HEK293 (cell line): ENCODE data around the gene ANKRD39.
"Not testable (repeated sequence)": the region's sequence is repeated elsewhere in the genome, so short reads cannot be mapped to it uniquely, and the experiment has no call there.

Experiments used
- CTCF ChIA-PET: fragments of 350-600 bp; formaldehyde crosslinking; extraction: SDS; loops from one replicate; lab custom pipeline; 2021; ENCODE audit warnings: antibody characterized with exemption; lab: Yijun Ruan, JAX
- POLR2A ChIA-PET: fragments of 300-600 bp; formaldehyde crosslinking; extraction: SDS; loops from one replicate; lab custom pipeline; 2020; ENCODE audit warnings: antibody characterized with exemption, inconsistent platforms; lab: Yijun Ruan, JAX
- H3K27ac ChIP-seq: fragments of 200-500 bp; sonication (Bioruptor generic); 2 replicates; pipeline ENCODE4 v1.5.1; 2014; ENCODE audit warnings: low read depth, low read length, control low read depth, inconsistent platforms; ENCODE audit errors: extremely low read depth
- H3K36me3 ChIP-seq, 2 experiments: fragments of 200-500 bp in 1 of 2; sonication (Bioruptor generic) in 1 of 2; 1 replicate in 1 of 2; 2 replicates in 1 of 2; pipeline ENCODE4 v1.5.1; 2014 to 2017; ENCODE audit warnings: inconsistent platforms in 2 of 2, low read length in 2 of 2; ENCODE audit not compliant: control insufficient read depth in 2 of 2, insufficient read depth in 1 of 2
- H3K4me1 ChIP-seq: fragments of 200-500 bp; sonication (Bioruptor generic); 2 replicates; pipeline ENCODE4 v1.5.1; 2014; ENCODE audit warnings: mild to moderate bottlenecking, low read length, inconsistent platforms; ENCODE audit not compliant: control insufficient read depth, insufficient read depth
- H3K4me3 ChIP-seq: 2 replicates; pipeline ENCODE4 v1.5.1; 2011; ENCODE audit warnings: low read depth, mild to moderate bottlenecking, control low read depth, low read length, moderate library complexity
- H3K9me3 ChIP-seq: fragments of 200-500 bp; sonication (Bioruptor generic); 2 replicates; pipeline ENCODE4 v1.5.1; 2014; ENCODE audit warnings: low read depth, low read length, inconsistent platforms; ENCODE audit not compliant: control insufficient read depth, insufficient read depth
- AEBP2 ChIP-seq: fragments of 450-650 bp; formaldehyde crosslinking; IDR thresholded peaks from 2 replicates; pipeline ENCODE4 v1.5.1; 2016; ENCODE audit warnings: missing biosample characterization, missing genetic modification characterization, borderline replicate concordance
- ZBTB21 ChIP-seq: fragments of 450-650 bp; formaldehyde crosslinking; IDR thresholded peaks from 2 replicates; pipeline ENCODE4 v1.5.1; 2017; ENCODE audit warnings: missing biosample characterization, missing genetic modification characterization
- ZFP3 ChIP-seq: fragments of 450-650 bp; formaldehyde crosslinking; IDR thresholded peaks from 2 replicates; pipeline ENCODE4 v1.5.1; 2016; ENCODE audit warnings: low read depth, missing biosample characterization, missing genetic modification characterization
- ZIC2 ChIP-seq: fragments of 450-650 bp; formaldehyde crosslinking; IDR thresholded peaks from 2 replicates; pipeline ENCODE4 v1.5.1; 2016; ENCODE audit warnings: missing biosample characterization, missing genetic modification characterization
- ZNF140 ChIP-seq: fragments of 450-650 bp; formaldehyde crosslinking; IDR thresholded peaks from 2 replicates; pipeline ENCODE4 v1.5.1; 2016; ENCODE audit warnings: missing biosample characterization, missing genetic modification characterization
- ZNF16 ChIP-seq: fragments of 450-650 bp; formaldehyde crosslinking; IDR thresholded peaks from 2 replicates; pipeline ENCODE4 v1.5.1; 2016; ENCODE audit warnings: low read depth, missing biosample characterization, missing genetic modification characterization
- ZNF19 ChIP-seq: fragments of 450-650 bp; formaldehyde crosslinking; IDR thresholded peaks from 2 replicates; pipeline ENCODE4; 2016; ENCODE audit warnings: missing biosample characterization, missing genetic modification characterization, low read depth
- ZNF266 ChIP-seq: fragments of 450-650 bp; formaldehyde crosslinking; IDR thresholded peaks from 2 replicates; pipeline ENCODE4 v1.5.1; 2016; ENCODE audit warnings: missing biosample characterization, missing genetic modification characterization, low read depth
- ZNF292 ChIP-seq: fragments of 450-650 bp; formaldehyde crosslinking; IDR thresholded peaks from 2 replicates; pipeline ENCODE4 v1.5.1; 2016; ENCODE audit warnings: low read depth, missing biosample characterization, missing genetic modification characterization, borderline replicate concordance
- ZNF404 ChIP-seq: fragments of 450-650 bp; formaldehyde crosslinking; IDR thresholded peaks from 2 replicates; pipeline ENCODE4 v1.5.1; 2017; ENCODE audit warnings: missing biosample characterization, missing genetic modification characterization
- ZNF423 ChIP-seq: fragments of 450-650 bp; formaldehyde crosslinking; IDR thresholded peaks from 2 replicates; pipeline ENCODE4 v1.5.1; 2016; ENCODE audit warnings: missing biosample characterization, missing genetic modification characterization
- ZNF433 ChIP-seq: fragments of 450-650 bp; formaldehyde crosslinking; IDR thresholded peaks from 2 replicates; pipeline ENCODE4 v1.5.1; 2016; ENCODE audit warnings: missing biosample characterization, missing genetic modification characterization, low read depth
- ZNF518A ChIP-seq: fragments of 450-650 bp; formaldehyde crosslinking; conservative IDR thresholded peaks from 2 replicates; pipeline ENCODE4 v1.5.1; 2016; ENCODE audit warnings: low read depth, missing biosample characterization, missing genetic modification characterization
- ZNF561 ChIP-seq: fragments of 450-650 bp; IDR thresholded peaks from 2 replicates; pipeline ENCODE4 v1.5.1; 2018; ENCODE audit warnings: missing biosample characterization, missing genetic modification characterization, borderline replicate concordance
- ZNF600 ChIP-seq: fragments of 450-650 bp; formaldehyde crosslinking; IDR thresholded peaks from 2 replicates; pipeline ENCODE4 v1.5.1; 2016; ENCODE audit warnings: missing biosample characterization, missing genetic modification characterization
- ZNF639 ChIP-seq: fragments of 450-650 bp; formaldehyde crosslinking; IDR thresholded peaks from 2 replicates; pipeline ENCODE4 v1.5.1; 2016; ENCODE audit warnings: missing biosample characterization, missing genetic modification characterization
- ZNF664 ChIP-seq: fragments of 450-650 bp; formaldehyde crosslinking; IDR thresholded peaks from 2 replicates; pipeline ENCODE4 v1.5.1; 2016; ENCODE audit warnings: missing biosample characterization, missing genetic modification characterization
- ZNF791 ChIP-seq: fragments of 450-650 bp; formaldehyde crosslinking; IDR thresholded peaks from 2 replicates; pipeline ENCODE4 v1.5.1; 2016; ENCODE audit warnings: missing biosample characterization, missing genetic modification characterization
- ZNF843 ChIP-seq: fragments of 450-650 bp; formaldehyde crosslinking; IDR thresholded peaks from 2 replicates; pipeline ENCODE4 v1.5.1; 2016; ENCODE audit warnings: missing biosample characterization, missing genetic modification characterization
- TF ChIP-seq, protein P1 (sequence below): fragments of 450-650 bp; formaldehyde crosslinking; IDR thresholded peaks from 2 replicates; pipeline ENCODE4 v1.5.0; 2017; ENCODE audit warnings: missing biosample characterization, missing genetic modification characterization, borderline replicate concordance

The ANKRD39 gene

DNA sequence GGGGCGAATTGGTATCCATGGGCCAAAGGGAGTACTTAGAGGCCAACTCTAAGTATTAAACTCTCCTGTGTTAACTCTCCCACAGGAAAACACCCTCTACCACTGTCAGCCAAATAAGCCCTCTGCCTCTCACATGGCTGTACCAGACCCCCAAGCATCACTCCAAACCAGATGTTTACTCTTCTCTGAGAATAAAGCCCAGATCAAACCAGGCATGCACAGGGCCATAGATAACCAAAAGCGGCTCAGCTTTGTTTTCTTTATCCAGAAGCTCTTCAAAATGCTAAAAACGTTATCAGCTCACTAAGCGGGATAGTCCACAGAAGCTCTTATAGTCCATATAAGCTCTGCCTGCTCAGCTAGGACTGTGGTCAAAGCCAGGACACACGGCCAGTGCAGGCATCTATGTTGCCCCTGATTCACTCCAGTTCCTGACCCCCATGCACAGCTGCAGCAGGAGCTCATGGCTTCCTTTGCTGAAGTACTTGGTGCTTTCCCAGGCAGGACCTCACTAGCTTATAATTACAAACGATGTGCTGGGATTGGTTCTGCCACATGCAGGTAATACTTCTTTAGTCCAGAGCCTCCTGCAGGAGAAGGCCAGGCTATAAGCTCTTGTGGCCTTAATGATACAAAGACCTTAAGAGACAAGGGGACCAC is 33.0 kb upstream of the ANKRD39 start:
- POLR2A ChIA-PET = no interaction called here
- TF ChIP-seq ZIC2 (tag by site-specific recombination) (no peak), ZNF600 (tag by site-specific recombination) (0 out of 2 replicates have a peak, but pooled peaks have one; percentile 26)
- TF ChIP-seq, all 188 proteins: peak for 1
- no peak overlapping the region for H3K4me3 ChIP-seq
- H3K9me3 ChIP-seq = no peaks in the 10 kb centered on the region
- H3K27ac ChIP-seq = no peak overlapping the region
- CTCF ChIA-PET = interaction anchor here (0.7 to 1.3 kb wide), 3 partner anchors 20 to 60 kb away, joined by 3 to 4 read pairs (median 4); no protein-coding TSS in a partner anchor
- no peaks in the 10 kb centered on the region for H3K36me3 ChIP-seq
- H3K4me1 ChIP-seq = no peaks in the 10 kb centered on the region

GRCh38 chr2:96890252-96890651 is 32.4 kb upstream of the ANKRD39 start:
- no peaks in the 10 kb centered on the region for H3K9me3 ChIP-seq
- H3K36me3 ChIP-seq = no peaks in the 10 kb centered on the region
- TF ChIP-seq ZNF561 (no peak), ZIC2 (tag by site-specific recombination) (no peak), ZNF16 (tag by site-specific recombination) (no peak), ZNF843 (tag by site-specific recombination) (no peak), ZNF791 (no peak), ZNF423 (tag by site-specific recombination) (no peak)
- TF ChIP-seq, protein P1, sequence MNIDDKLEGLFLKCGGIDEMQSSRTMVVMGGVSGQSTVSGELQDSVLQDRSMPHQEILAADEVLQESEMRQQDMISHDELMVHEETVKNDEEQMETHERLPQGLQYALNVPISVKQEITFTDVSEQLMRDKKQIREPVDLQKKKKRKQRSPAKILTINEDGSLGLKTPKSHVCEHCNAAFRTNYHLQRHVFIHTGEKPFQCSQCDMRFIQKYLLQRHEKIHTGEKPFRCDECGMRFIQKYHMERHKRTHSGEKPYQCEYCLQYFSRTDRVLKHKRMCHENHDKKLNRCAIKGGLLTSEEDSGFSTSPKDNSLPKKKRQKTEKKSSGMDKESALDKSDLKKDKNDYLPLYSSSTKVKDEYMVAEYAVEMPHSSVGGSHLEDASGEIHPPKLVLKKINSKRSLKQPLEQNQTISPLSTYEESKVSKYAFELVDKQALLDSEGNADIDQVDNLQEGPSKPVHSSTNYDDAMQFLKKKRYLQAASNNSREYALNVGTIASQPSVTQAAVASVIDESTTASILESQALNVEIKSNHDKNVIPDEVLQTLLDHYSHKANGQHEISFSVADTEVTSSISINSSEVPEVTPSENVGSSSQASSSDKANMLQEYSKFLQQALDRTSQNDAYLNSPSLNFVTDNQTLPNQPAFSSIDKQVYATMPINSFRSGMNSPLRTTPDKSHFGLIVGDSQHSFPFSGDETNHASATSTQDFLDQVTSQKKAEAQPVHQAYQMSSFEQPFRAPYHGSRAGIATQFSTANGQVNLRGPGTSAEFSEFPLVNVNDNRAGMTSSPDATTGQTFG (tag by site-specific recombination) = no peak
- H3K4me1 ChIP-seq = no peaks in the 10 kb centered on the region
- CTCF ChIA-PET = interaction anchor here (0.7 to 1.3 kb wide), 3 partner anchors 9 to 61 kb away, joined by 3 to 4 read pairs (median 3); no protein-coding TSS in a partner anchor
- POLR2A ChIA-PET = no interaction called here
- H3K27ac ChIP-seq = no peak overlapping the region
- no peak overlapping the region for H3K4me3 ChIP-seq

DNA sequence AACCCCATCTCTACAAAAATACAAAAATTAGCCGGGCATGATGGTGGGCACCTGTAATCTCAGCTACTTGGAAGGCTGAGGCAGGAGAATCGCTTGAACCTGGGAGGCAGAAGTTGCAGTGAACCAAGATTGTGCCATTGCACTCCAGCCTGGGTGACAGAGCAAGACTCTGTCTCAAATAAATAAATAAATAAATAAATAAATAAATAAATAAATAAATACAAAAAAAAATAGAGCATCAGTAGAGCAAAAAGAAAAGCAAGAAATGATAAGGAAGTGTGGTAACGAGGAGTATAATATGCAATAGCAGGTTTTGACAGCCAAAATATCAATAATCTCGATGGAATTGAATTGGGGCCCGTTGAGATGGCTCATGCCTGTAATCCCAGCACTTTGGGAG is 31.7 kb upstream of the ANKRD39 start:
- ChIA-PET CTCF (interaction anchor here (0.7 to 1.3 kb wide), 2 partner anchors 9 to 12 kb away, joined by 3 read pairs; no protein-coding TSS in a partner anchor), POLR2A (interaction anchor here (0.6 kb wide), 1 partner anchor 14 kb away, joined by 3 read pairs; no protein-coding TSS in a partner anchor)
- H3K36me3 ChIP-seq, H3K27ac ChIP-seq, H3K9me3 ChIP-seq, H3K4me3 ChIP-seq, H3K4me1 ChIP-seq: not testable (repeated sequence)
- TF ChIP-seq ZNF292 (tag by site-specific recombination) (0 out of 2 replicates have a peak, but pooled peaks have one; percentile 35), AEBP2 (tag by site-specific recombination) (peak; percentile 58; the same call in 1 of the 2 replicates), ZBTB21 (tag by site-specific recombination) (peak; percentile 32; the same call in 1 of the 2 replicates), ZNF404 (tag by site-specific recombination) (0 out of 2 replicates have a peak, but pooled peaks have one; percentile 45), ZNF664 (tag by site-specific recombination) (peak; percentile 77), ZFP3 (0 out of 2 replicates have a peak, but pooled peaks have one; percentile 29), ZNF639 (peak; percentile 70), ZNF19 (tag by site-specific recombination) (peak; percentile 83; the same call in 1 of the 2 replicates), ZNF518A (tag by site-specific recombination) (peak; percentile 96), ZNF433 (tag by site-specific recombination) (peak; percentile 95), ZNF140 (tag by site-specific recombination) (peak; percentile 90), ZNF266 (tag by site-specific recombination) (peak; percentile 72)
